ENCODE measurements around the gene MAPK11.

Gene MAPK11

GRCh38 chr22:50307890-50308596 lies 37.9 kb upstream of the MAPK11 start:
- DNase-seq (ENCODE audit: low spot score): no peak

GRCh38 chr22:50306753-50307749 lies 36.9 kb upstream of the MAPK11 start, which contains the start of gene PLXNB2:
Gene PLXNB2, minus strand, starts transcription at chr22:50307646. Its CDS starts 17,062 bp downstream, at chr22:50290584.
- DNase-seq (ENCODE audit: low spot score): peak; percentile 90

- DNase-seq (ENCODE audit: low spot score): peak; percentile 96
Measured at GRCh38 chr22:50305923-50306566, 35.9 kb upstream of the MAPK11 start.

- no peak for DNase-seq (ENCODE audit: low spot score)
Measured at GRCh38 chr22:50305393-50305922, 35.3 kb upstream of the MAPK11 start.

GRCh38 chr22:50304528-50305392 lies 34.6 kb upstream of the MAPK11 start:
- DNase-seq (ENCODE audit: low spot score): peak; percentile 42

GRCh38 chr22:50303848-50304527 lies 33.8 kb upstream of the MAPK11 start:
- no peak for DNase-seq (ENCODE audit: low spot score)

- no peak for DNase-seq (ENCODE audit: low spot score)
Measured at GRCh38 chr22:50303515-50303847, 33.3 kb upstream of the MAPK11 start.

- DNase-seq (ENCODE audit: low spot score): no peak
Measured at GRCh38 chr22:50302564-50302963, 32.4 kb upstream of the MAPK11 start.

- peak; percentile 48 for DNase-seq (ENCODE audit: low spot score)
Measured at GRCh38 chr22:50302041-50302541, 31.9 kb upstream of the MAPK11 start.

GRCh38 chr22:50301581-50301991 lies 31.4 kb upstream of the MAPK11 start:
- DNase-seq (ENCODE audit: low spot score): no peak

- no peak for DNase-seq (ENCODE audit: low spot score)
Measured at GRCh38 chr22:50300620-50301257, 30.6 kb upstream of the MAPK11 start.

GRCh38 chr22:50299785-50300619 lies 29.8 kb upstream of the MAPK11 start:
- peak; percentile 53 for DNase-seq (ENCODE audit: low spot score)

- DNase-seq (ENCODE audit: low spot score): peak; percentile 59
Measured at GRCh38 chr22:50298937-50299784, 29.0 kb upstream of the MAPK11 start.

GRCh38 chr22:50298266-50298637 lies 28.1 kb upstream of the MAPK11 start:
- no peak for DNase-seq (ENCODE audit: low spot score)

GRCh38 chr22:50297510-50298265 lies 27.5 kb upstream of the MAPK11 start:
- no peak for DNase-seq (ENCODE audit: low spot score)

- DNase-seq (ENCODE audit: low spot score): no peak
Measured at GRCh38 chr22:50296658-50297490, 26.7 kb upstream of the MAPK11 start.

GRCh38 chr22:50294319-50294656 lies 24.1 kb upstream of the MAPK11 start:
- no peak for DNase-seq (ENCODE audit: low spot score)

Measured in AG20443 (cell line).